AG20443 (cell line): Measurements from ENCODE around the gene COBL.

ENCODE experiments used
- DNase-seq: peaks from one replicate; pipeline ENCODE4 v3.0.0; 2012; ENCODE audit warnings: low spot score, mixed read lengths

Gene COBL

GRCh38 chr7:51303142-51303525, 13.5 kb downstream of the COBL start:
- DNase-seq, result no peak

GRCh38 chr7:51301806-51302205, 14.8 kb downstream of the COBL start:
- DNase-seq, result no peak

- no peak for DNase-seq
Measured at GRCh38 chr7:51300762-51301674, 15.6 kb downstream of the COBL start.

GRCh38 chr7:51299391-51300133, 17.0 kb downstream of the COBL start:
- no peak for DNase-seq

GRCh38 chr7:51298912-51299311, 17.7 kb downstream of the COBL start:
- DNase-seq, result no peak

GRCh38 chr7:51297986-51298385, 18.6 kb downstream of the COBL start:
- DNase-seq, result no peak

GRCh38 chr7:51295440-51296245, 21.0 kb downstream of the COBL start:
- no peak for DNase-seq

- no peak for DNase-seq
Measured at GRCh38 chr7:51292596-51292995, 24.0 kb downstream of the COBL start.

GRCh38 chr7:51290702-51291540, 25.7 kb downstream of the COBL start:
- DNase-seq, result no peak

GRCh38 chr7:51290304-51290637, 26.3 kb downstream of the COBL start:
- no peak for DNase-seq

- no peak for DNase-seq
Measured at GRCh38 chr7:51289623-51290303, 26.8 kb downstream of the COBL start.

- DNase-seq, result no peak
Measured at GRCh38 chr7:51288896-51289622, 27.6 kb downstream of the COBL start.

- no peak for DNase-seq
Measured at GRCh38 chr7:51286401-51286800, 30.2 kb downstream of the COBL start.

- DNase-seq, result no peak
Measured at GRCh38 chr7:51280156-51280555, 36.5 kb downstream of the COBL start.

- no peak for DNase-seq
Measured at GRCh38 chr7:51279391-51280023, 37.1 kb downstream of the COBL start.

GRCh38 chr7:51278797-51279196, 37.8 kb downstream of the COBL start:
- DNase-seq, result no peak

- no peak for DNase-seq
Measured at GRCh38 chr7:51276967-51277366, 39.6 kb downstream of the COBL start.

GRCh38 chr7:51276091-51276605, 40.5 kb downstream of the COBL start:
- DNase-seq, result no peak

GRCh38 chr7:51275532-51275931, 41.1 kb downstream of the COBL start:
- no peak for DNase-seq

GRCh38 chr7:51274955-51275354, 41.7 kb downstream of the COBL start:
- DNase-seq, result no peak
